HFFc6 (cell line): ENCODE results near the gene MYBPC2. TPM values are rescaled to one million over a fixed set of nuclear protein-coding genes. Genes with fewer than 3 reads are reported as not detected.
A peak's percentile ranks its signal among the peaks of the same experiment; 100 is the strongest.

Experiments
- DNase-seq: peaks from one replicate; pipeline ENCODE4 v3.0.0-alpha.2; 2018
- H3K27ac Mint-ChIP-seq: 2 replicates; pipeline ENCODE4 v1.8.0; 2020; ENCODE audit warnings: mild to moderate bottlenecking, mixed read lengths
- H3K27me3 Mint-ChIP-seq: 2 replicates; pipeline ENCODE4 v1.8.0; 2021; ENCODE audit warnings: mild to moderate bottlenecking, moderate library complexity, mixed read lengths; ENCODE audit not compliant: insufficient read depth
- H3K36me3 Mint-ChIP-seq: 2 replicates; pipeline ENCODE4 v1.8.0; 2021; ENCODE audit warnings: low read depth, mixed read lengths
- H3K4me1 Mint-ChIP-seq: 2 replicates; pipeline ENCODE4 v1.8.0; 2020; ENCODE audit warnings: low read depth, mixed read lengths
- H3K4me3 Mint-ChIP-seq: 2 replicates; pipeline ENCODE4 v1.8.0; 2020; ENCODE audit warnings: mild to moderate bottlenecking, moderate library complexity, mixed read lengths
- H3K9me3 Mint-ChIP-seq: 2 replicates; pipeline ENCODE4 v1.8.0; 2020; ENCODE audit warnings: mild to moderate bottlenecking, mixed read lengths
- total RNA-seq, 6 experiments: library from RNA; stranded (reverse); fragmentation: NEBNext Ultra II Directional; extraction: Animal tissue kit (Norgen Biotek cat#: 25700); gene quantifications; 2 replicates in 1 of 6; 3 replicates in 5 of 6; pipeline ENCODE4 v1.2.3, GENCODE V29; 2021
- TF ChIP-seq, protein P1 (sequence below): fragments of 200-600 bp; sonication (generic); IDR thresholded peaks from 2 replicates; pipeline ENCODE4 v1.5.0; 2021; ENCODE audit warnings: antibody characterized with exemption, mild to moderate bottlenecking

Gene MYBPC2
- total RNA-seq, 6 experiments from 2014 or later: not detected

- Mint-ChIP-seq H3K36me3 (no peaks in the 10 kb centered on the region), H3K27me3 (peaks cover 19% of the 10 kb centered on the region), H3K4me1 (peaks cover 10% of the 10 kb centered on the region), H3K4me3 (no peak overlapping the region), H3K9me3 (no peaks in the 10 kb centered on the region), H3K27ac (no peak overlapping the region)
- TF ChIP-seq, protein P1, sequence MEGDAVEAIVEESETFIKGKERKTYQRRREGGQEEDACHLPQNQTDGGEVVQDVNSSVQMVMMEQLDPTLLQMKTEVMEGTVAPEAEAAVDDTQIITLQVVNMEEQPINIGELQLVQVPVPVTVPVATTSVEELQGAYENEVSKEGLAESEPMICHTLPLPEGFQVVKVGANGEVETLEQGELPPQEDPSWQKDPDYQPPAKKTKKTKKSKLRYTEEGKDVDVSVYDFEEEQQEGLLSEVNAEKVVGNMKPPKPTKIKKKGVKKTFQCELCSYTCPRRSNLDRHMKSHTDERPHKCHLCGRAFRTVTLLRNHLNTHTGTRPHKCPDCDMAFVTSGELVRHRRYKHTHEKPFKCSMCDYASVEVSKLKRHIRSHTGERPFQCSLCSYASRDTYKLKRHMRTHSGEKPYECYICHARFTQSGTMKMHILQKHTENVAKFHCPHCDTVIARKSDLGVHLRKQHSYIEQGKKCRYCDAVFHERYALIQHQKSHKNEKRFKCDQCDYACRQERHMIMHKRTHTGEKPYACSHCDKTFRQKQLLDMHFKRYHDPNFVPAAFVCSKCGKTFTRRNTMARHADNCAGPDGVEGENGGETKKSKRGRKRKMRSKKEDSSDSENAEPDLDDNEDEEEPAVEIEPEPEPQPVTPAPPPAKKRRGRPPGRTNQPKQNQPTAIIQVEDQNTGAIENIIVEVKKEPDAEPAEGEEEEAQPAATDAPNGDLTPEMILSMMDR: no peak
- DNase-seq: peak; percentile 47
Measured at GRCh38 chr19:50427997-50428425, 4.7 kb upstream of the MYBPC2 start.

GRCh38 chr19:50428772-50429463 lies 3.8 kb upstream of the MYBPC2 start:
- Mint-ChIP-seq H3K27ac (no peak overlapping the region), H3K9me3 (no peaks in the 10 kb centered on the region), H3K27me3 (peaks cover 26% of the 10 kb centered on the region), H3K4me3 (no peak overlapping the region), H3K4me1 (peaks cover 10% of the 10 kb centered on the region), H3K36me3 (no peaks in the 10 kb centered on the region)
- no peak for DNase-seq
- TF ChIP-seq, protein P1: no peak

- TF ChIP-seq, protein P1: no peak
- Mint-ChIP-seq H3K27ac (no peak overlapping the region), H3K36me3 (no peaks in the 10 kb centered on the region), H3K27me3 (peaks cover 33% of the 10 kb centered on the region), H3K9me3 (no peaks in the 10 kb centered on the region), H3K4me3 (peak overlapping the region; percentile 82), H3K4me1 (peaks cover 10% of the 10 kb centered on the region)
- no peak for DNase-seq
Measured at GRCh38 chr19:50430888-50431342, 1.8 kb upstream of the MYBPC2 start.

GRCh38 chr19:50431343-50432220 lies 1.1 kb upstream of the MYBPC2 start:
- no peak overlapping the region; the same call in 1 of the 2 replicates for H3K27ac Mint-ChIP-seq
- peaks cover 37% of the 10 kb centered on the region for H3K27me3 Mint-ChIP-seq
- no peaks in the 10 kb centered on the region for H3K9me3 Mint-ChIP-seq
- TF ChIP-seq, protein P1: no peak
- peak; percentile 30 for DNase-seq
- peak overlapping the region; percentile 82 for H3K4me3 Mint-ChIP-seq
- H3K4me1 Mint-ChIP-seq: peaks cover 10% of the 10 kb centered on the region
- H3K36me3 Mint-ChIP-seq: no peaks in the 10 kb centered on the region

DNA sequence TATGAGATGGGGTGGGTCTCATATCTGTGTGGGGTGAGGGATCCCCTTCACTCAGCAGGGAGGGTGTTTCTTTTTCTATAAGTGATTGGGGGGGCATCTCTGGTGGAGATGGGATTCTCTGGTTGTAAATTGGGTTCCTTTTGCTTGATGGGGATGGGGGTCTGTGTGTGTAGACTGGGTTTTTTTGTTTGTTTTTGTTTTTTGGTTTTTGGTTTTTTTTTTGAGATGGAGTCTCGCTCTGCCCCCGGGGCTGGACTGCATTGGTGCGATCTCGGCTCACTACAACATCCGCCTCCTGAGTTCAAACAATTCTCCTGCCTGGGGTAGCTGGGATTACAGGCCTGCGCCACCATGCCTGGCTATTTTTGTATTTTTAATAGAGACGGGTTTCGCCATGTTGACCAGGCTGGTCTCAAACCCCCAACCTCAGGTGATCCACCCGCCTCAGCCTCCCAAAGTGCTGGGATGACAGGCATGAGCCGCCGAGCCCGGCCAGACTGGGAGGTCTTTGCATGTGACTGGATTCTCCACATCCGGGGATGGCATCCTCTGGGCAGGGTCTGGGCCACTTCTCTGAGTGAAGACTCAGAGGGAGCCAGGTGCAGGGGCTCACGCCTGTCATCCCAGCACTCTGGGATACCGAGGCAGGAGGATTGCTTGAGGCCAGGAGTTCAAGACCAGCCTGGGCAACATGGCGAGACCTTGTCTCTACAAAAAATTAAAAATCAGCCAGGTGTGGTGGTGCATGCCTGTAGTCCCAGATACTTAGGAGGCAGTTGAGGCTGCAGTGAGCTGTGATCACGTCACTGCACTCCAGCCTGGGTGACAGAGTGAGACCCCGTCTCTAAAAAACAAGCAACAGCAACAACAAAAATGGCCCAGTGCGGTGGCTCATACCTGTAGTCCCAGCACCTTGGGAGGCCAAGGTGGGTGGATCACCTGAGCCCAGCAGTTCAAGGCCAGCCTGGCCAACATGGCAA lies 799 bp downstream of the MYBPC2 start:
- no peak for DNase-seq
- Mint-ChIP-seq H3K27ac (no peak overlapping the region), H3K4me1 (peaks cover 10% of the 10 kb centered on the region), H3K36me3 (no peaks in the 10 kb centered on the region), H3K4me3 (no peak overlapping the region), H3K27me3 (peaks cover 42% of the 10 kb centered on the region), H3K9me3 (no peaks in the 10 kb centered on the region)
- TF ChIP-seq, protein P1: no peak
